HG03060 (cell line): ENCODE results near the gene CYP39A1.

ENCODE experiments used
- ATAC-seq: cut with Tn5 transposase; IDR thresholded peaks from one replicate; pipeline ENCODE4 v1.9.1; 2021; ENCODE audit warnings: low read depth, moderate number of reproducible peaks; ENCODE audit not compliant: unreplicated experiment

Gene CYP39A1, protein sequence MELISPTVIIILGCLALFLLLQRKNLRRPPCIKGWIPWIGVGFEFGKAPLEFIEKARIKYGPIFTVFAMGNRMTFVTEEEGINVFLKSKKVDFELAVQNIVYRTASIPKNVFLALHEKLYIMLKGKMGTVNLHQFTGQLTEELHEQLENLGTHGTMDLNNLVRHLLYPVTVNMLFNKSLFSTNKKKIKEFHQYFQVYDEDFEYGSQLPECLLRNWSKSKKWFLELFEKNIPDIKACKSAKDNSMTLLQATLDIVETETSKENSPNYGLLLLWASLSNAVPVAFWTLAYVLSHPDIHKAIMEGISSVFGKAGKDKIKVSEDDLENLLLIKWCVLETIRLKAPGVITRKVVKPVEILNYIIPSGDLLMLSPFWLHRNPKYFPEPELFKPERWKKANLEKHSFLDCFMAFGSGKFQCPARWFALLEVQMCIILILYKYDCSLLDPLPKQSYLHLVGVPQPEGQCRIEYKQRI

GRCh38 chr6:46652603-46653438 is at the start of gene CYP39A1, which contains the start of gene SLC25A27:
CYP39A1 (minus strand) TSS chr6:46652818; CDS start chr6:46652582, 236 bp downstream.
SLC25A27 (plus strand) TSS chr6:46652975; CDS start chr6:46653193, 218 bp downstream.
- peak; percentile 97 for ATAC-seq

- ATAC-seq, result no peak
Measured at GRCh38 chr6:46699970-46700369, 47.4 kb upstream of the CYP39A1 start.

GRCh38 chr6:46690911-46691451 is 38.4 kb upstream of the CYP39A1 start:
- no peak for ATAC-seq

GRCh38 chr6:46690141-46690755 is 37.6 kb upstream of the CYP39A1 start:
- ATAC-seq, result no peak

DNA sequence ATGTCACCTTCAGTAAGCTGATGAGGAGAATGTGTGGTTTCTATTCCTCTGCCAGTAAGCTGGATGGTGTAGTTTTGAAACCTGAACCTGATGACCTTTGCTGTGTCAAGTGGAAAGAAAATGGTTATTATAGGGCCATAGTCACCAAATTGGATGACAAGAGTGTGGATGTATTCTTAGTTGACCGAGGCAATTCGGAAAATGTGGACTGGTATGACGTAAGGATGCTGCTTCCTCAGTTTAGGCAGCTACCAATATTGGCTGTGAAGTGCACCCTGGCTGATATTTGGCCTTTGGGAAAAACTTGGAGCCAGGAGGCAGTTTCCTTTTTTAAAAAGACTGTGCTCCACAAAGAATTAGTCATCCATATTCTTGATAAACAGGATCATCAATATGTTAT is 37.0 kb upstream of the CYP39A1 start:
- no peak for ATAC-seq

- no peak for ATAC-seq
Measured at GRCh38 chr6:46688966-46689335, 36.3 kb upstream of the CYP39A1 start.

DNA sequence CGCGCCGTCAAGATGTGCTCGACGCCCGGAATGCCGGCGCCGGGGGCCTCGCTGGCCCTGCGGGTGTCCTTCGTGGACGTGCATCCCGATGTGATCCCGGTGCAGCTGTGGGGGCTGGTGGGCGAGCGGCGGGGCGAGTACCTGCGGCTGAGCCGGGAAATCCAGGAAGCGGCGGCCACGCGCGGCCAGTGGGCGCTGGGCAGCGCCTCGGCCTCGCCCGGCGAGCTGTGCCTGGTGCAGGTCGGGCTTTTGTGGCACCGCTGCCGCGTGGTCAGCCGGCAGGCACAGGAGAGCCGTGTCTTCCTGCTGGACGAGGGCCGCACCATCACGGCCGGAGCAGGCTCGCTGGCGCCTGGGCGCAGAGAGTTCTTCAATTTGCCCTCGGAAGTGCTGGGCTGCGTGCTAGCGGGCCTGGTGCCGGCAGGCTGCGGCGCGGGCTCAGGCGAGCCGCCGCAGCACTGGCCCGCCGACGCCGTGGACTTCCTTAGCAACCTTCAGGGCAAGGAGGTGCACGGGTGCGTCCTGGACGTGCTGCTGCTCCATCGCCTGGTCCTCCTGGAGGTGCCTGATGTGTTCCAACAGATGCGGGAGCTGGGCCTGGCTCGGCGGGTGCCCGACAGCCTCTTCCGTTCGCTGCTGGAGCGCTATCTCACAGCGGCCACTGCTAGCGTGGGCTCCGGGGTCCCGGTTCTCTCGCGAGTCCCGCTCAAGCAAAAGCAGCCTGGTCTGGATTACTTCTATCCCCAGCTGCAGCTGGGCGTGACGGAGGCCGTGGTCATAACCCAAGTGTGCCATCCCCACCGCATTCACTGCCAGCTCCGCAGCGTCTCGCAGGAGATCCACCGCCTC is 35.7 kb upstream of the CYP39A1 start:
- no peak for ATAC-seq

DNA sequence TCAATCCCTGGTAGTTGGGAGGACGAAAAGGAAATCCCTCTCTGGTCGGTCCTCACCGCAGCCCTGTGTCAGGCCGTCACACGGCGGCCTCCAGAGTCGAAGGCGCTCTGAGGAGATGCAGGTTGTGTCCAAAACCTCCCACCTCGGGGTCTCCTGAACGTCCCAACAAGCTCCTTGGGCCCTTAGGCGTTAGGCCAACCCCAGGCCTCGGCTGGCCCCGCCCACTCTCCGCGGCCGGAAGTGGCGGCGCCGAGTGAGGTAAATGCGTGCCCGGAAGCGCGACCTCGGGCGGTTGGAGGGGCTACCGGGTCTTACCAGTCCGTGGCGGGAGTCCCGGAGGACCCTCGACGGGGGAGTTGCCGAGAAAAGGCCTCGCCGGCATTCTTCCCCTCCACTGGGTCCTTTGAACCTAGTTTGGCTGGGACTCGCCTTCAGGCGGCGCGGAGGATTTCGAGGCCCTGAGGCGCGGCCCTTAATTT is 35.0 kb upstream of the CYP39A1 start, which contains the start of gene TDRD6:
Gene TDRD6 (plus strand): TSS at position 267 of the 479 bp plus-strand sequence. CDS start 244 bp downstream, outside the sequence.
- no peak for ATAC-seq

GRCh38 chr6:46684771-46685170 is 32.2 kb upstream of the CYP39A1 start:
- ATAC-seq, result no peak

DNA sequence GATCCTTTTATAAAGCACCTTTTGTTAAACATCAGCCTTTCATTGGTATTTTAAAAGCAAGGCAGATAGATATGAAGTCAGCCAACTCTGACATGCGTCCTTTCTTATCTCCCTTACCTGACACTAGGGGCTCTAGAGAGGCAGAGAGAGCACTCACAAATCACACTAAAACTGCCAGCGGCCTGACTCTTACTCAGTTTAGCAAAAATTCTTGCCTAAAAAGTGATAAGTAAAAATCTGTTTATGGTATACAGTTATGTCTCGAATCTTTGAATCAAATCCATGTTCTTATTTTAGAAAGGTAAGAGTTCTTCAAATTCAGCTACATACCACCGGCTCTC is 24.7 kb upstream of the CYP39A1 start:
- ATAC-seq, result no peak

- ATAC-seq, result no peak
Measured at GRCh38 chr6:46676604-46677313, 24.1 kb upstream of the CYP39A1 start.

- no peak for ATAC-seq
Measured at GRCh38 chr6:46674410-46674809, 21.8 kb upstream of the CYP39A1 start.

GRCh38 chr6:46667377-46667776 is 14.8 kb upstream of the CYP39A1 start:
- ATAC-seq, result no peak

- no peak for ATAC-seq
Measured at GRCh38 chr6:46661483-46661882, 8.9 kb upstream of the CYP39A1 start.

DNA sequence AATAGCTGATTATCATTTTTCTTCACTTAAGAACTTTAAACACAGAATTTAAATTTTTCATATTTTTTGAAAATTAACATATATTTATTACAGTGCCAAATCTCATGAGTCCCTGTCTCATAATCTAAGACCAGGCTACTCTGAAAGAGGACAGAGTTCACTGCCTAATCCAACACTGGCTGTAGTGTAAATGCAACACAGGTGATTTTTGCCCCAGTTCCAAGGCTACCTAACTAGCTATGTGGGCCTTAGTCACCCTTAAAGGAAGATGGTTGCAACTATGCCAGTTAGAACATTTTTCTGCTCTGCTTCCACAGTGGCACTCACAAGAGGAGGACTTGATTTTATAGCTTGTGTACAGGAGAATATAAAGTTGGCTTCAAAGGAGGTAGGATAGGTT is 5.0 kb upstream of the CYP39A1 start:
- no peak for ATAC-seq

- no peak for ATAC-seq
Measured at GRCh38 chr6:46655803-46656202, 3.2 kb upstream of the CYP39A1 start.

DNA sequence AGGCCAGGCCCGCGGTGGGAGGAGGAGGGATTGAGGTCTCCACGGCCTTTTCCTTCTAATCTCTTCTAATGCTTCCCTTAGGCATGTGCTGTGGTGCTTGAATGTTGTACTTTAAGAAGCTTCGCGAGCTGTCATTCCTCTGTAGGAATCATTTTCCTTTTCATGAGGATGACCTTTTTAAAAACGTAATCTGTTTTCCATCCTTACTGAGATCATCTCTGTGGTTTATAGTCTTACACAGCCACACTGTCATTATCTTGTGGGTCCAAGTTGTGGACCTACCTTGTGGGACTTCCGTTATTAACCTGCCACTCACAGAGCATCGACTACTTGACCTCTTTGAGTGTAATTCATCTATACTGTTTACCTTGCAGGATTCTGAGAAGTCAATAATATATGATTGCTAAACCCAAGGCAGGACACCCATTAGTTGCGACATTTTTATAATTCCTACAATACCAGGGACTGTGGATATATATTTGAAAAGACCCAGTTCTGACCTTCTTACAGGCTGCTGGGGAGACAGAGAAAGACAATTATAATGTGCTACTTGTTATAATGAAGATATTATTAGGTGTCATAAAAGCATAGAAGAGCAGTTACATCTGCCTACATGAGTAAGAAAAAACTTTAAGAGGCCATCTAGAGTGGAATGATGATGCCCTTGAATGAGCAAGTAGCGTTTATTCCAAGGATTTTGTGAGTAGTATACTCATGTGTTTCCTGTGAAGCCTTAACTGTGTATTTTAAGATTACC is 999 bp upstream of the CYP39A1 start:
- no peak for ATAC-seq

DNA sequence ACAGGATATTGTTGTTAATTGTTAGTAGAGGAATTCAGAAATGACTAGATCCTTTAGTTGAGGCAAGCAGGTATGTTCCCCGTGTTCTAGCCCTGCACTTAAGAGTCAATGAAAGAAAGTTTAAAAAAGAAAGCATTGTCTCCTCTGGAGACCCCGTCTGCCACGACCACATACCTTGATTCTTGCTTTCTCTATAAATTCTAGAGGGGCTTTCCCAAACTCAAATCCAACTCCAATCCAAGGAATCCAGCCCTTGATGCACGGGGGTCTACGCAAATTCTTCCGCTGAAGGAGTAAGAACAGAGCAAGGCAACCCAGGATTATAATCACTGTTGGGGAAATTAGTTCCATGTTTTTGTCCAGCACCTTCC is 401 bp downstream of the CYP39A1 start:
- ATAC-seq, result no peak
